ENCODE results near the gene CDADC1. TPM values are rescaled to one million over a fixed set of nuclear protein-coding genes. Genes with fewer than 3 reads are reported as not detected.

CDADC1 gene
- polyA plus RNA-seq, 1 of the 3 experiments (the other 2 are of a cell fraction): 3.5 TPM

GRCh38 chr13:49216334-49216733 lies 31.4 kb upstream of the CDADC1 start:
- H3K9me2 ChIP-seq: no peaks in the 10 kb centered on the region
- no peak overlapping the region for H3K9ac ChIP-seq
- DNase-seq: no peak
- ChIA-PET CTCF (interaction anchor here (1.6 kb wide), 1 partner anchor 24 kb away, joined by 5 read pairs; no protein-coding TSS in a partner anchor), POLR2A (no interaction called here)
- no peak overlapping the region for H3K4me3 ChIP-seq (ENCODE audit: low read depth in 2 of 2, low read length in 1 of 2)
- no peaks in the 10 kb centered on the region for H3K9me3 ChIP-seq
- peaks cover 0 to 5% of the 10 kb centered on the region in 2 experiments; a peak in 1 of 4 replicates for H3K4me1 ChIP-seq (ENCODE audit: control insufficient read depth in 1 of 2, insufficient read depth in 2 of 2, low read depth in 1 of 2, low read length in 1 of 2)
- H3K27ac ChIP-seq (ENCODE audit: low read depth in 2 of 2, low read length in 1 of 2): no peak overlapping the region
- 90% methylated on average over 6 of the region's 6 CpGs for WGBS (ENCODE audit: low lambda C conversion rate)
- H3K4me2 ChIP-seq: no peak overlapping the region
- peaks cover 7% of the 10 kb centered on the region for H3F3A ChIP-seq (replicated peaks; ENCODE audit: insufficient read depth)
- TF ChIP-seq EP300 (IDR thresholded peaks at IDR 0.05; ENCODE audit: borderline replicate concordance in 1 of 2, low read depth in 1 of 2, low read length in 1 of 2) (no peak), RAD21 (IDR thresholded peaks at IDR 0.05; ENCODE audit: low read length) (no peak), RFX5 (IDR thresholded peaks at IDR 0.05; ENCODE audit: low read length) (no peak), TAF1 (IDR thresholded peaks at IDR 0.05; ENCODE audit: borderline replicate concordance, low read depth, low read length) (no peak), ELF1 (IDR thresholded peaks at IDR 0.05) (no peak), MAX (IDR thresholded peaks at IDR 0.05; ENCODE audit: low read depth) (no peak)
- no peaks in the 10 kb centered on the region for H3K79me2 ChIP-seq (ENCODE audit: insufficient read depth)
- H4K20me1 ChIP-seq (ENCODE audit: insufficient read depth): no peaks in the 10 kb centered on the region
- peaks cover 25% of the 10 kb centered on the region for H3K27me3 ChIP-seq (ENCODE audit: insufficient read depth)
- H3K36me3 ChIP-seq (replicated peaks in 1 of 2; ENCODE audit: control insufficient read depth in 1 of 2, insufficient read depth in 2 of 2, low read length in 1 of 2): peaks cover 0 to 7% of the 10 kb centered on the region in 2 experiments
- H2AFZ ChIP-seq (ENCODE audit: low read depth): no peak overlapping the region

- Histone ChIP-seq H4K20me1 (ENCODE audit: insufficient read depth) (no peaks in the 10 kb centered on the region), H3K36me3 (replicated peaks in 1 of 2; ENCODE audit: control insufficient read depth in 1 of 2, insufficient read depth in 2 of 2, low read length in 1 of 2) (no peaks in the 10 kb centered on the region), H3K27me3 (ENCODE audit: insufficient read depth) (peaks cover 40% of the 10 kb centered on the region), H2AFZ (ENCODE audit: low read depth) (no peak overlapping the region), H3K79me2 (ENCODE audit: insufficient read depth) (no peaks in the 10 kb centered on the region), H3F3A (replicated peaks; ENCODE audit: insufficient read depth) (peaks cover 7% of the 10 kb centered on the region), H3K4me3 (ENCODE audit: low read depth in 2 of 2, low read length in 1 of 2) (no peak overlapping the region), H3K9ac (no peak overlapping the region), H3K4me2 (no peak overlapping the region), H3K27ac (ENCODE audit: low read depth in 2 of 2, low read length in 1 of 2) (no peak overlapping the region), H3K9me3 (no peaks in the 10 kb centered on the region), H3K4me1 (ENCODE audit: control insufficient read depth in 1 of 2, insufficient read depth in 2 of 2, low read depth in 1 of 2, low read length in 1 of 2) (peaks cover 0 to 5% of the 10 kb centered on the region in 2 experiments; a peak in 1 of 4 replicates), H3K9me2 (no peaks in the 10 kb centered on the region)
- TF ChIP-seq USF2 (IDR thresholded peaks at IDR 0.05; ENCODE audit: borderline replicate concordance, low read depth, low read length) (no peak), GATA2 (CRISPR knock-in tag; IDR thresholded peaks at IDR 0.05) (no peak), REST (IDR thresholded peaks at IDR 0.05; ENCODE audit: low read depth, low read length) (no peak), IRF3 (IDR thresholded peaks at IDR 0.05; ENCODE audit: low read depth, low read length) (no peak), CTCF (IDR thresholded peaks at IDR 0.05) (no peak), JUND (IDR thresholded peaks at IDR 0.05) (no peak), RFX5 (IDR thresholded peaks at IDR 0.05; ENCODE audit: low read length) (no peak), NRF1 (IDR thresholded peaks at IDR 0.05; ENCODE audit: low read depth, low read length) (no peak), POLR2AphosphoS5 (IDR thresholded peaks at IDR 0.05; ENCODE audit: low read depth, low read length) (no peak), TEAD4 (IDR thresholded peaks at IDR 0.05; ENCODE audit: borderline replicate concordance, insufficient read depth) (no peak)
- ChIA-PET POLR2A (no interaction called here), CTCF (interaction anchor here (1.6 kb wide), 1 partner anchor 22 kb away, joined by 4 read pairs; no protein-coding TSS in a partner anchor)
- 81% methylated on average over 17 of the region's 17 CpGs for WGBS (ENCODE audit: low lambda C conversion rate)
- DNase-seq: no peak
Observed at GRCh38 chr13:49217962-49218492, 29.7 kb upstream of the CDADC1 start.

All from SK-N-SH (cell line).